CMK (cell line): ENCODE data around the gene ABTB1.
"Not testable (repeated sequence)": the region's sequence is repeated elsewhere in the genome, so short reads cannot be mapped to it uniquely, and the experiment has no call there.

ENCODE experiments used
- DNase-seq: peaks from one replicate; pipeline ENCODE4 v3.0.0-alpha.2; 2010; ENCODE audit warnings: low read depth

ABTB1 gene

DNA sequence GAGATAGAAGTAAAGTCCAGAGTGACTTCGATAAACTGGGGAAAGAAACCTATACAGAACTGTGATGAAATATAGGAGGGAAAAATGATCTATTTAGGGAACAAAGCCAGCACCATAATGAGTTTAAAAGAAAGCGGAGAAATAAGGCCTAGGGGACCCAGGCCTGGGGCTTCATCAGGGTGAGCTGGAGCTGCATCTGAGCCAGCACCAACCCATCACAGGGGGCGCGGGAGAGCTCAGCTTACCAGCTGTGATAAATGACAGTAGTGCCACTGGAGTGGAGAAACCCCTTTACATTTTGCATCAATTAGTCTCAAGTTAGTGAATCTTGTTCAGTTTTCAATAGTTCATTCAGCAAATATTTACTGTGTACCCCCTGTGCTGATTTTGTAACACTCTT is 22.5 kb upstream of the ABTB1 start:
- no peak for DNase-seq

DNA sequence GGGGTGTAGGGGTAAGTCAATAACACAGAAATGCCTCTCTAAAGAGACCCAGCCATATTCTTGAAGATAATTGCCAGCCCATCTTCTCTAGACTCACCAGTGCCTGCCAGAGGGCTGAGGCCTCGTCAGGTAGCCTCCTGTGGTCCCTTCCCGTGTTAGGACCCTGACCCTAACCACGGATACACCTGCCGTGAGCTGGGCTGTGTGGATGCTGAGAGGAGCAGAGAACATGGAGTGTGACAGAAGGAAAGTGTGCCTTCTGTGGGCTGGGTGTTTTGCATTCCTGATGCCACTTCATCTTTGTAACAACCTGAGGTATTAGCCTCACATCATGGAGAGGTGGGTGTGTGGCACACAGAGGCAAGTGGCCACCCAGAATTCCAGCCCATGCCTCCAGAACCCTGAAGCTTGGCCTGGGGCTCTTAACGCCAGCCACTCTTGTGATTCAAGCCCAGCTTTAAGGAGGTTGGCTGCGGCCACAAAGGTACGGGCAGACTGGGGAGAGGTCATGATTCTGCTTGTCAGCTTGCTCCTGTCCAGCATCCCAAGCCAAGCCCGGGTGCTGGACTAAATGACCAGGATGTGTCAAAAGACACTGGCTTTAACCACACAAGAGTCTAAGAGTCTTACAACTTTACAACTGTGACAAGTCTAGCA is 21.1 kb upstream of the ABTB1 start:
- no peak for DNase-seq

DNA sequence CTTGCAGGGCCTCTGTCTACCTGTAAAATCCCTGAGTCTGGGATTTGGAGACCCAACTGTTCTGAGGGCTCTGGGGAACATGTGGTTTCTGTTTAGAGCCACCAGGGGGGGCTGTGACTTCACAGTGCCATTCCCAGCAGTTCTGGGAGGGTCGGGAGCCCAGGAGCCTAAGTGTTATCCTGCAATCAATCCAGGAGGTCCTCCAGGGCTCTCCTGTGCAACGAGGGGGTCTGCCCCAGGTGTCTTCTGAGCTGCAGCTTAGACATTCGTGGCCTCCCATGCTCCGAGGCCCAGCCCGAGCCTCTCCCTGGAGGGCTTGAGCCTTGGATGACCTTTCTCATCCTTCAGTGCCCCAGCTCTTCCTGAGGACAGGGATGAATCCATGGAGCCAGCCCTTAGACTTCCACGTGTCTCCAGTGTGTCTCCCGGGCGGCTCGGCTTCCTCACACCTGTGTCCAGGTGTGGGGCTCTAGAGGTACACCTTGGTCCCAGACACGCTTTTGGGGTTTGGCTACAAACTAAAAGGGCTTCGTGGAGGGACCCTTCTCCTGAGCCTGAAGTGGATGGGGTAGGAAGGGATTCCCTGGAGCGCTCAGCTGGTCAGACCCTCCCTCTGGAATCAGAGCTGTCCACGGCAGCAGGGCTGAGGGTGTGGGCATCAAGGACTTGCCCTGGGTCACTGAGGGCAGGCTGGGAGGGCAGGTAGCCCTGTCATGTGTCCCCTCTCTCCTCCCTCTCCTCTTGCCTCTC is 20.3 kb upstream of the ABTB1 start:
- no peak for DNase-seq

DNA sequence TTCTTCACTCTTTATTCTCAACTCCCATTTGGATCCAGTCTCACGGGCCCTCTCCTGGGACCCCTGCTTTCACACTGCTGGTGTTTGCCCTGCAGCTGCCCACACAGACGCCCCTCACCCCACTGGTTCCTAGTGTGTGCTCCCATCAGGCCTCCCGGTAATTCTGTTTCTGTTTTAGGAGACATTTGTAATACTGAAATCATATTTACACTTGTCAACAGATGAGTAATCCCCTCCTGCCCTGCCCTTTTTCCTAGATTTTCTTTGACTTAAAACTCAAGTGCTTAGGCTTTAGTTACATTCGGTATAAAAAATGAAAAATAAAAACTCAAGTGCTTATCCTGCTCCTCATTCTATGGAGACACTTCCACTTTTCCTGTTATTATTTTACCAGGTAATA is 18.4 kb upstream of the ABTB1 start:
- no peak for DNase-seq

DNA sequence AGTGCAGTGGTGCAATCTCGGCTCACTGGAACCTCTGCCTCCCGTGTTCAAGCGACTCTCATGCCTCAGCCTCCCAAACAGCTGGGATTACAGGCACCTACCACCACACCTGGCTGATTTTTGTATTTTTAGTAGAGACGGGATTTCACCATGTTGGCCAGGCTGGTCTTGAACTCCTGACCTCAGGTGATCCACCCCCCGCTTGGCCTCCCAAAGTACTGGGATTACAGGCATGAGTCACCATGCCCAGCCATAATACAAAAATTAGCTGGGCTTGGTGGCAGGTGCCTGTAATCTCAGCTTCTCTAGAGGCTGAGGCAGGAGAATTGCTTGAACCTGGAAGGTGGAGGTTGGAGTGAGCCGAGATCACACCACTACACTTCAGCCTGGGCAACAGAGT is 17.8 kb upstream of the ABTB1 start:
- not testable (repeated sequence) for DNase-seq

DNA sequence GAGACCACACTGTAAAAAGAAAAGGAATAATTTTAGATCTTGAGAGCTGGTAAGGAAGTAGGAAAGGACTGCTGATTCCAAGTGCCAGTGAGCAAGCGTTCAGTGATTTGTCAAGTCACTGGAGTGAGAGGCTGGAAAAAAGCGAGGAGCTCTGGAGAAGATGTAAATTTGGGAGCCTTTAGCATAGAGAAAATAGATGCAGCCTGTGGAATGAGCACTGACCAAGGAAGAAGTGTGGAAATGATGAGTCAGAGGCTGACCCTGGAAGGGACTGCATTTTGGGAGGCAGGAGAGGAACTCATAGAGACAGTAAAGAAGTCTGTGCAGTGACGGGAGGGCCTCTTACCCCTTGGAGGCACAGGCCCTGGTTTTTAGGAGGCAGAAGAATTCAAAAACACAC is 17.1 kb upstream of the ABTB1 start:
- DNase-seq: no peak

DNA sequence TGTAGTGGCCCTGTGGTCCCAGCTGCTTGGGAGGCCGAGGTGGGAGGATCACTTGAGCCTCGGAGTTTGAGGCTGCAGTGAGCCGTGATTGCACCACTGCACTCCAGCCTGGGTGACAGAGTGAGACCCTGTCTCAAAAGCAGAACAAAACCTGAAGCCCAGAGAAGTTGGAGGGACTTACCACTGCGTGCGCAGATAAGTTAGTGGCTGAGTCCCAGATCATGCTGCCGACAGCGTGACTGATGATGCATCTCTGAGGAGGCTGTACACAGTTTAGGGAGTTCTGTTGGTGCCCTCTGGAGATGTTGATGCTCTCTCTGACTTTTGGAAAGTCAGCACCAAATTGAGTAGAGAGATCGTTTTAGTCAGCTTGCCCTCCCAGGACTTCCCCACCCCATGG is 15.8 kb upstream of the ABTB1 start:
- no peak for DNase-seq

DNA sequence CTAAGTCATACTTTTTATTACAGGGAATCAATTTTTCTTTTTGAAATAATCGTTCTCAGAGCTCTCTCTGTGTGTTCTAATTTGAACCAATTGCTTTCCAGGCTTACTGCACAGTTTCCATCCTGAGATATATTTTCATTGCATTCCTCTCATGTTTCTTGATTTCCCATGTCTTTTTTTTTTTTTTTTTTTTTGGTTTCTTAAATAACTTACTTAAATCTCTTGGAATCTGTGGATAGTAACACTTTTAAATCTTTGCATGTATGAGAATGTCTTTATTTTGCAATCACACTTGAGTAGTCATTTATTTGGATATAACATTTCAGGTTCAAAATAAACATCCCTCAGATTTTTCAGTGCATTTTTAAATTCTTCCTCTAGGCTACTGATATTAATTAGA is 14.5 kb upstream of the ABTB1 start:
- DNase-seq: no peak

DNA sequence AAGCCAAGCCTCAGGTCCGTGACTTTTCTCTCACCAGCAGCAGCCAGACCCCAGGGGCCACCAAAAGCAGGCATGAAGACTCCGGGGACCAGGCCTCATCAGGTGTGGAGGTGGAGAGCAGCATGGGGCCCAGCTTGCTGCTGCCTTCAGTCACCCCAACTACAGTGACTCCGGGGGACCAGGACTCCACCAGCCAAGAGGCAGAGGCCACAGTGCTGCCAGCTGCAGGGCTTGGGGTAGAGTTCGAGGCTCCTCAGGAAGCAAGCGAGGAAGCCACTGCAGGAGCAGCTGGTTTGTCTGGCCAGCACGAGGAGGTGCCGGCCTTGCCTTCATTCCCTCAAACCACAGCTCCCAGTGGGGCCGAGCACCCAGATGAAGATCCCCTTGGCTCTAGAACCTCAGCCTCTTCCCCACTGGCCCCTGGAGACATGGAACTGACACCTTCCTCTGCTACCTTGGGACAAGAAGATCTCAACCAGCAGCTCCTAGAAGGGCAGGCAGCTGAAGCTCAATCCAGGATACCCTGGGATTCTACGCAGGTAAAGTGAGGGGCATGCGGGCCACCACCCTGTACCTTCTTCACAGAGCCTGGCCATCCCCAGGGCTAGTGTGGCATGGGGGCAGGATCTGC is 12.0 kb upstream of the ABTB1 start:
- DNase-seq: no peak

DNA sequence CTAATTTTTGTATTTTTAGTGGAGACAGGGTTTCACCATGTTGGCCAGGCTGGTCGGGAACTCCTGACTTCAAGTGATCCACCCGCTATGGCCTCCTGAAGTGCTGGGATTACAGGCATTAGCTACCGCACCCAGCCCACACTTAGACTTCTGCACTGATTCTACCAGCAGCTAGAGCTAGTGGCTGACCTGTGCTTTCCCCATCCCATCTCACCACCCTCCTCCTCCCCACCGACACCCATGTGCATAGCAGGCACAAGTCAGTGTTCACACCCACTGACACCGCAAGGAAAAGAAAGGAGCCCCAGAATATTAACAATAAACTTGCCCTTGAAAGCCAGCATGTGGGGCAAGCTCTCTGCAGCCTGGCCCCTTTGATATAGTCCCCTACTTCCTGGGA is 11.2 kb upstream of the ABTB1 start:
- DNase-seq: no peak

DNA sequence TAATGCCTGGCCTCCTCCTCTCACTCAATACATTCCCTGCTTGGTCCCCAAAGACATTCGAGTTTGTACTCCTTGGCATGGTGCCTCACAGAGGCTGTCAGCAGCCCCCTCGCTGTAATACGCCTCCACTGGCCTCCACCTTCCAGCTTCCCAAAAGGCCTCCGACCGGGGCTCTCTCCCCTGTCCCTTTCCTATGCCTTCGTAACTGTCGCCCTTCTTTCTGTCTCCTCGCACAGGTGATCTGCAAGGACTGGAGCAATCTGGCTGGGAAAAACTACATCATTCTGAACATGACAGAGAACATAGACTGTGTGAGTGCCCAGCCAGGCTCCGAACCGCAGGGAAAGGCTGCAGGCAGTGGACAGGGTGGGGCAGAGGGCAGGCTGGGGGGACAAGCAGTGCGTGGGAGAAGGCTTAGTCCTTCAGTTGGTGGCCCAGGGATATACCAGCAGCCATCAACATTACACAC is 10.7 kb upstream of the ABTB1 start:
- DNase-seq: no peak

DNA sequence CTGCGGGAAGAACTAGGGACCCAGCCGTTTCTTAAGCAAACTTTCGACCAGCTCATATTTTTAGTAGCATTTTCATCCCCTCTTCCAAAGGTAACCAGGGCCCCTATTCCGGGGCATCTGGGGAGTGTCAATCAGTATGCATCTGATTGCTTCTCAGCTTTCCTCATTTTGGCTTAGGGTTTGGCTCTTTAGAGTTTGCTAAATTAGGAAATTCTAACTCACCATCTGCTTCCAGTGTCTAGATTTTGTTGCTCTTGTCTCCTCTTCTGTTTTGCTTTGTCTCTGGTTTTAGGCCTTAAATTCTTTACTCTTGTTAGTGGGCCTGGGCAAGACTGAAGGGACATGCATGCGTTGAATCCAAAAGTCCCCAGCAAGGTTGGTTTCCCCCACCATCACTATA is 9.6 kb upstream of the ABTB1 start:
- no peak for DNase-seq

DNA sequence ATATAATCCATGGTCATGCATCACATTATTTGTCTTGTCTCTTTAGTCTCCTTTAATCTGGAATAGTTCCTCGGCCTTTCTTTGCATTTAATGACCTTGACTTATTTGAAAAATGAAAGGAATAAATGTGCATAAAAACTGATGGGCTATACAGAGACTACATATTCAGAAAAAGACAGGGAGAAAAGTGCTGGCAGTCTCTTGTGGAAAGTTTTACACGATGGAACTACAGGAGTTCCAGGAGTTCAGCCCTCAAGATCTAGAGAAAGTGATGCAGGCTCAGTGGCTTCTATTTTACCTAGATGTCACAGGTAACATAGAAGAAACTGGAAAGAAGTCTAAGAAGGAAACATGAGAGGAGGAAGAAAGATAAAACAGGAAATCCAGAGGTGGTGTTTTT is 7.6 kb upstream of the ABTB1 start:
- DNase-seq: no peak

DNA sequence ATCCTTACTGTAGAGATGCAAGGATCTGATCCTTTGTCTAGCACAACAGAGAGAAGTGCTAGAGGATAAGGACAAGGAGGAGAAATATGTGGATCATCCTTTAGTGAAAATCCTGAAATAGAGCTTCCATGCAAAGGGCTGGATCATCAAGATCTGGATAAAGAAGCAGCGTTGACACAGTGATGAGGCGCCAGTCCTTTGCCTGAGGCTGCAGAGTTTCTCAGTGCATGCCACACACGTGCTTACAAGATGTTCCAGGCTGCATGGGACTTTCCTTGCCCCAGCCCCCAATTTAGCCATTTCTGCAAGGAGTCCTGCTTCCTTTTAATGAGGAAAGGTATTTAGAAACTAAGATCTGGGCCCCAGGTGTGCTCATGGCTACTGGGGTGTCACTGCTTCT is 7.2 kb upstream of the ABTB1 start:
- no peak for DNase-seq

DNA sequence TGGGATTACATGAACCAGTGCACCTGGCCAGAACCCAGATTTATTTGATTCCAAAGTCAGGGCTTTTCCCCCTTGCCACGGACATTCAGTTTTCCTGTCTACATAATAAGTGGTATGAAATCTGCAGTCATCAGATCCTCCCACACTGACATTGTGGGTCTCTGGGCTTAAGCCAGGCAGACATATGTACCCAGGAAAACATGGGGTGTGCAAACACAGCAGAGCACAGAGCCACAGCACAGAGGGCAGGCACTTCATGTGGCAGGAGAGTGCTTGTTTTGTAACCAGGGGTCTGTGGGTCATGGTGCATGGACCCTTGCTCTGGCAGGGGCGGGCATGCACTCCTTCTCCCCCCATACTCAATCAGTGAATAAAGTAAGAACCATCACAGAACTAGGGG is 6.1 kb upstream of the ABTB1 start:
- no peak for DNase-seq

DNA sequence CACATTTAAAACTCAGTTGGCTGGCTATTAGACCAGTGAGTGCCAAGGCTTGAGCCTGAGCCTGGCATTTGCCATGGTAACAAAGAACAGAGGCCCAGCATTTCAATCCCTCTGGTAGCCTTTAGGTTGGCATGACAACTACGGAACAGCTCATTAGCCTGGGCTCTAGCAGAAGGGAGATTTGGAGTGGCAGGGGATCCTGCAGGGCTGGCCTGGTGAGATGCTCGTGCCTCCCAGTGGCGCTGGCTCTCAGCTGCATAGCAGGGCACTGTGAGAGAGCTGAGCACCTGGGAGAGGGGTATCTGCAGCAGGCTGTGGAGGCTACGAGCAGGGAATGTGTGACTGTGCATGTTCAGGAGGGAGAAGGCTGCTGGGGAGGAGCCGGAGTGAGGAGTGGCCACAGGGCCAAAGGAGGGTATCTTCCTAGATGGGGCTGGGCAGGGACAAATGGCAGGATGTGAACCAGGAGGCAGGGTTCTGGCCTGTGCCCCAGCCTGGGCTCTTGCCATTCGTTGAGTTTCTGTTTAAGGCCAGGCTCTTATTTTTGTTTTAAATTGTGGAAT is 5.6 kb upstream of the ABTB1 start:
- DNase-seq: no peak

DNA sequence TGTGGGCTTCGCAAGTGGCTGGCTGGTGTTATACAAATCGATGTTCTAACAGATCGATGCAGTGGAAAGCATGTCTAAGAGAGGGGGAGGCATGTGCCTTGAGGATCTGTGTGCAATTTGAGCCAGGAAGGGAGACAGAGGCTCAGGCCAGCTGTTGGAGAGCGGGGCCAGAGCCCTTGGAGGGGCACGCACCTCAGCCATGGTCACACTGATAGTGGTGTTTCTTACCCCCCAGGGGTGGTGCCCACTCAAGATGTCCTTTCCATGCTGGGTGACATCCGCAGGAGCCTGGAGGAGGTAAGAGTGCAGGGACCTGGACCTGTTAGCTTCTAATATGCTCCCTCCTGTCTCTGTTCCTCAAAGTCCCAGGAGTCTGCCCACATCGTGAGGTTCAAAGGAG is 3.8 kb upstream of the ABTB1 start:
- DNase-seq: no peak

DNA sequence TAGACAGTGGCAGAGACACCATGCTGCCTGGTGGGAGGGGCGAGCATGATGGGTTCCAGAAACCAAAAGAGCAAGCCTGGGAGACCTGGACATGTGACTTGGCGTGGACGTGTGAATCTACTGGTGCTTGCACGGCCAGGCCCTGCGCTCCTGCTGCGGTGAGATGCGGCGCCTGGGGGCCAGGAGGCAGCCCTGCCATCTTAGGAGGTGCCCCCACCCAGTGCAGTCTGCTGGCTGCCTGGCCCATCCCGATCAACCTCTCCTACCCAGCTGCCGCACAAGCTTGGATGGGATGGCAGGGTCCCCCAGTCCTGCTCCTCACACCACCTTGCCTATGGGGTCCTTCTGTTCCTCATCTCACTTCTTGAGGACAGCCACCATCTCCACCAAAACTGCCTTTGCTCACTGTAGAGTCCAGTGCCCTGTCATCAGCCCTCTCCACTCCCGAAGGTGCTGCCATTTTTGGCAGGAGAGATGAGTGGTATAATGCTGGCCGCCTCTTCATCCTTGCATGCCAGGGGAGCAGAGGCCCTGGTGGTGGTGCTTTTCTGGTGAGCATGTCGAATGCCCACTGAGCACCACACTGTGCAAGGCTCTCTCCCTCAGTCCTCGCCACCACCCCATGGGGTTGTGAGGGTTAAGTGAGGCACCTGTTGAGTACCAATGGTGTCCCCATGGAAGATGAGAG is 3.1 kb upstream of the ABTB1 start:
- no peak for DNase-seq

DNA sequence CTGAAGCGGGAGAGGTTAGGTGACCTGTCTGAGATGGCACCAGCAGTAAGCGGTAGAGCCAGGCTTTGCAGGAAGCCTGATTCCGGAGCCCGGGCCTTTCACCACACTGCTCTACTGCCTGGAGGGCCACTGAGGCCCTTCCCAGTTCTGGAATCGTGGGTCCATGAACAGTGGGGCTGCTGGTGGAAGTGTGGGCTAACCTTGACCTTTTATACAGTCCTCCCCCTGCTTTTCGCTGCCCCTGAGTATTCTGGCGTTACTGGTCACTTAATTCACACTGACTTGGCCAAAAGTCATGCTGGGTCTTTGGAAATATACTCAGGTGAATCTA is 2.6 kb upstream of the ABTB1 start:
- no peak for DNase-seq

DNA sequence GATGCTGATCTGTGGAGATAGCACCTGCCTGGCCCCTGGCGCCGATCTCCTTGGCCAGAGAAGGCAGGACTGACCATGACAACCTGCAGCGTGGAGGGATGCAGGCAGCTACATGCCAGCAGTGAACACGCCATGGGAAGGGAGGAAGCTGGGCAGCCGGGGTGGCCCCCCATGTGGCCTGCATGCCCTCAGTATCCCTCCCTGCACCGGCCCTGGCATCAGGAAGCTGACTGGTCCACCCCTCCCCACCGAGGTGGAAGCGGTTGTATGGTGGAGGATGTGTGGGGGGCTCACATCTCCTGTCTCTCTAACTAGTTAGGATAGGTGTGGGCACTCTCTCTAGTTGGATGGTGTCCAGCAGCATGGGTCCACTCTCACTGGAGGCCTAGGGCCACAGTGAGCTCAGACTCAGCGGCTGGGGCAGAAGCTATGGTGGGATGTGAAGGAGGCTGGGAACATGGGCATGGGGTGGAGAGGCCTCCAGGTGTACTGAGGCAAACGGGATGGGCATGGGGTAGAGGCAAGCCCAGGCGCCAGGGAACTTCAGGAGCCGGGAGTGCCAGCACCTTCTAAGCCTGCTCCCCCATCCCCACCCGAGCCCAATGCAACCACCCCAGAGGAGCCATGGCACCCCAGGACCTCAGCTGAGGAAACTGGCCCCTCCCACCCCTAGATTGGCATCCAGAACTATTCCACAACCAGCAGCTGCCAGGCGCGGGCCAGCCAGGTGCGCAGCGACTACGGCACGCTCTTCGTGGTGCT is 1.8 kb upstream of the ABTB1 start:
- DNase-seq: no peak

DNA sequence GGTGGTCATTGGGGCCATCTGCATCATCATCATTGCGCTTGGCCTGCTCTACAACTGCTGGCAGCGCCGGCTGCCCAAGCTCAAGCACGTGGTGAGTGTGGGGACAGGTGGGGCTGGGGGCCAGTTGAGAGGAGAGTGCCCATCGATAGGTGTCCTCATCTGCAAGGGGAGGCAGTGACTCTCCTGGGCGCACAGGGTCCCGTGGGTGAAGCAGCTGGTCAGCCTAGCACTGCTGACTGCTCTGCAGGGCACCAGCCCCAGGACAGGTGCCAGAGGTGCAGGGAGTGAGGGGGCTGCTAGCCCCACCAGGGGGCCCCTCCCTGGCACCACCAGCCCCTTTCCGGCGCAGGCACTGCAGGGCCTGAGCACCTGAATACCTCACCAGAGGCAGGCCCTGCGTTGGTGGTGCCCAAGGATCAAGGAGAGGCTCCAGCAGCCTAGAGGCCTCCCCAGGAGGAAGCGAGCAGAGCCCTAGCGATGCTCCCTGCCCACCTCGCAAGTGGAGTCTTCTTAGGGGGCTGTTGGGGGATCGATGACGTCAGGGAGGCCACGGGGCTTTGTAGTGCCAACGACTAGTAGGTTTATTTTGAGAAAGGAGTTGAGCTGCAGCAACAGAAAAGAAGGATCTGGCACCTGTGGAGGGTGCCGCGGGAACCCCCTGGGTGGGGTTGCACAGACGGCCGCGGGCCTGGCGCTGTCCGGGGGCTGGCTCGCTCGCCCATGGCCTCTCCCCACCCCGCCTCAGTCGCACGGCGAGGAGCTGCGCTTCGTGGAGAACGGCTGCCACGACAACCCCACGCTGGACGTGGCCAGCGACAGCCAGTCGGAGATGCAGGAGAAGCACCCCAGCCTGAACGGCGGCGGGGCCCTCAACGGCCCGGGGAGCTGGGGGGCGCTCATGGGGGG is 976 bp upstream of the ABTB1 start:
- DNase-seq: no peak
